NCI-H2171 (cell line): ENCODE results near the gene PTGES.
A peak's percentile ranks its signal among the peaks of the same experiment; 100 is the strongest.
"Not testable (repeated sequence)": the region's sequence is repeated elsewhere in the genome, so short reads cannot be mapped to it uniquely, and the experiment has no call there.

Source experiments
- DNase-seq: peaks from one replicate; lab custom pipeline; 2025; lab: John Stamatoyannopoulos, UW

The PTGES gene, protein sequence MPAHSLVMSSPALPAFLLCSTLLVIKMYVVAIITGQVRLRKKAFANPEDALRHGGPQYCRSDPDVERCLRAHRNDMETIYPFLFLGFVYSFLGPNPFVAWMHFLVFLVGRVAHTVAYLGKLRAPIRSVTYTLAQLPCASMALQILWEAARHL

DNA sequence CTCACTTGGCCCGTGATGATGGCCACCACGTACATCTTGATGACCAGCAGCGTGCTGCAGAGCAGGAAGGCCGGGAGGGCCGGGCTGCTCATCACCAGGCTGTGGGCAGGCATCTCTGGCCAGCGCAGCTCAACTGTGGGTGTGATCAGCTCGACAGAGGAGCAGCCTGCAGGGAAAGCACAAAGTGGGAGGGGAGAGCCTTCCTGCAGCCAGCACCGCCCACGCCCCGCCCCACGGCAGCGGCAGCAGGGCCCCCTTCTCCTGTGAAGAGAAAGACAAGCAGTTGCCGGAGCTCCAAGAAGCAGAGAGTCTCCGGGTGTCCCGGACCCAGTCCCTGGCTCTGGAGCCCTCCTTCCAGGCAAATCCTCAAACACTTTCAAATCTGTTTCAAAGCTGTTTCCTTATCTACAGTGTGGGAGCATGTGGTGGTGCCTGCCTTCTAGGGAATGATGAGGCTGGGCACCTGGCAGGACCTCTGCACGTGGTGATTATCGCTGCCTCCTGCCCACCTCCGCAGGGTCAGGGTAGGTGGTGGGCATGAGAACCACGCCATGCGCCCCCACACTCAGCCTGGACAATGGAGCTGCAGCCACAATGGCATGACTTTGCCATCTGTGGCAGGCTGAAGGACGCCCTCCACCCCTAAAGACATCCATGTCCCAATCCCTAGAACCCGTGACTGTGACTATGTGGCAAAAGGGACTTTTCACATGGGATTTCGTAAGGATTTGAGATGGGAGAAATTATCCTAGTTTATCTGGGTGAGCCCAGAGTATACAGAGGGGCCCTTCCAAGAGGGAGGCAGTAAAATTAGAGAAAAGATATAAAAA is at the start of gene PTGES:
Gene PTGES (minus strand): TSS at position 143 of the 830 bp plus-strand sequence. CDS start 30 bp downstream, at position 113.
- peak; percentile 8 for DNase-seq

DNA sequence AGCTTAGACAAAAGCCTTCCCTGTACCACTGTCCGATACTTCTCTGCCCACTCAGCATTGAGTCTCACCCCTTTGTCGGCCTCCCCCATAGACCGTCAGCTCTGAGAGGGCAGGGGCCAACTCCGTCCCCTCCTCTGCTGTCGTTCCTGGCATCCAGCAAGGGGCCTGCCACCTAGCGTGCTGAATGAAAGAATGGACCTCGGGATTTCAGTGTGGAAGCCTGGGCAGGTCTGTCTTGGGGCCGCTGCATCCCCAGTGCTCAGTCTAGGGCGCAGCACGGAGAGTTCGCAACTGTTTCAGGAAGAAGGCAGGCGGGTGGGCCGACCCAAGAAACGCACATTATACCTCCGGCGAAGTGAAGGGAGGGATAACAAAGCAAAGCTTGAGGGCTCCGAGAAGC is 48.7 kb upstream of the PTGES start:
- no peak for DNase-seq

DNA sequence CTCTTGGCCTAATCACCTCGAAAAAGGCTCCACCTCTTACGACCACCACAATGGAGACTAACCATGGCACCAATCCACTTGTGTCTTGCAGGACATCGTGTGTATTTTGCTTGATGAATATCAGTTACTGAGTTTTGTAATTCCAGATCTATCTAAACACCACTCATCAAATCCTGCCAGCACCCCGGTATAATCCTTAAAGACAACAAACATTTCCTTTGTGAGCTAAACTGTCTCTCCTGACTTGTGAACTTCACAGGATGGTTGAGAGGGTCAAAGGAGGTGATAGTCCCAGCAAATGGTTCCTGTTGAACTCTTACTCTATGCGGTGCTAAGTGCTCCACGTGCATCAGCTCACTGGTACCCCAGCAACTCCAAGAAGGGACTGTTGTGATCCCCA is 46.1 kb upstream of the PTGES start:
- DNase-seq = no peak

DNA sequence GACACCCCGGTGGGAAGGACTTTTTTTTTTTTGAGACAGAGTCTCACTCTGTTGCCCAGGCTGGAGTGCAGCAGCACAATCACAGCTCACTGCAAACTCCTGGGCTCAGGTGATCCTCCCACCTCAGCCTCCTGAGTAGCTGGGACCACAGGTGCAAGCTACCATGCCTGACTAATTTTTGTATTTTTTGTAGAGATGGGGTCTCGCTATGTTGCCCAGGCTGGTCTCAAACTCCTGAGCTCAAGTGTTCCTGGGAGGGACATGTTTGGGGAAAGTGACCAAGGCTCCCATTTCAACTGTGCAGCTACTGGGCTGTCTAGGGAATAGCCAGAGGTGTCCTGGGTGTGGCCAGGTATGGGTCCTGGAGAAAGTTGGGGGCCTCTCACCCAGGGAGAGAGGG is 43.2 kb upstream of the PTGES start:
- not testable (repeated sequence) for DNase-seq

DNA sequence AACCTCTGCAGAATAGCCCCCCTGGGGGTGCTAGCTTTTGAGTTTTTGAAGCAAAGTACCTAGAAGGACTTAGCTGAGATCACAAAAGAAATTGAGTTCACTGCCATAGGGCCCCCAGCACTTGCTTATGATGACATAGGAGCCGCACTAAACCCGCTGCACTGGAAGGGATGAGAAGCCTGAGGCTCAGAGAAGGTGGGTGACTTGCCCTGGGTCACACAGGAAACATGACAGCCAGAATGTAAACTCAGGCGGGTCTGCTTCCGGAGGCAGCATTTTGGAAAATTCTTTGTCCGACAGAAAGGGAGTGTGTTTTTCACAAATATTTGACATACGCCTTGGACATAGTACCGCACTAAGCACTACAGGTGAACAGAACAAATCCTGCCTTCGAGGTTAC is 41.7 kb upstream of the PTGES start:
- DNase-seq = no peak

DNA sequence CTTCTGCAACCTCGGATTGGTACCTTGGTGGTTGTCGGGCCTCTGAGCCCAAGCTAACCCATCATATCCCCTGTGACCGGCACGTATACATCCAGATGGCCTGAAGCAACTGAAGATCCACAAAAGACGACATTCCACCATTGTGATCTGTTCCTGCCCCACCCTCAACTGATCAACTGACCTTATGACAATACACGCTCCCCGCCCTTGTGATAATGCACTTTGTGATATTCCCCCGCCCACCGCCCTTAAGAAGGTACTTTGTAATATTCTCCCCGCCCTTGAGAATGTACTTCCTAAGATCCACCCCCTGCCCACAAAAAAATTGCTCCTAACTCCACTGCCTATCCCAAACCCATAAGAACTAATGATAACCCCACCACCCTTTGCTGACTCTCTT is 33.6 kb upstream of the PTGES start:
- DNase-seq = no peak

DNA sequence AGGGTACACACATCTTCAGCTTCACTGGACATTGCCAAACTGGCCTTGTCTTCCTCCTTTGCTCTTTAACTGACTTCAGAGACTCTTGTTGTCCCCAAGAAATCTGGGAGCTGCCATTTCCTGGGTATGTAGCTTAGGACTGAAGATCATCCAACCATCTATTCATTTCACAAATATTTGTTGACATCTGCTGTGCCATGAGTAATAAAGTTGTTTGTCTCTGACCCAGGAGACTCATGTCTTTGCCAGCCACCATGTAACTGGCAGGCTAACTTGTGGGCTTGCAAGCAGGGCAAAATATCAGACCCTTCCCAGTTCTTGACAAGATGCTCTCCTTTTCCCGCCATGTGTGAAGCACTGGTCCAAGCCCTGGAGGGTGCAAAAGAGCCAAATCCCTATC is 33.0 kb upstream of the PTGES start:
- DNase-seq = no peak

DNA sequence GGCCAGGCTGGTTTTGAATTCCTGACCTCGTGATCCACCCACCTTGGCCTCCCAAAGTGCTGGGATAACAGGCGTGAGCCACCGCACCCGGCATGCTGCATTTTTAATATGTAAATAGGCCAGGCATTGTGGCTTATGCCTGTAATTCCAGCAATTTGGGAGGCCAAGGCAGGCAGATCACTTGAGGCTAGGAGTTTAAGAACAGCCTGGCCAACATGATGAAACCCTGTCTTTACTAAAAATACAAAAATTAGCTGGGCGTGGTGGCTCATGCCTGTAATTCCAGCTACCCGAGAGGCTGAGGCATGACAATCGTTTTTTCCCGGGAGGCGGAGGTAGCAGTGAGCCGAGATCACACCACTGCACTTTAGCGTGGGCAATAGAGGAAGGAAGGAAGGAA is 32.1 kb upstream of the PTGES start:
- DNase-seq = not testable (repeated sequence)

DNA sequence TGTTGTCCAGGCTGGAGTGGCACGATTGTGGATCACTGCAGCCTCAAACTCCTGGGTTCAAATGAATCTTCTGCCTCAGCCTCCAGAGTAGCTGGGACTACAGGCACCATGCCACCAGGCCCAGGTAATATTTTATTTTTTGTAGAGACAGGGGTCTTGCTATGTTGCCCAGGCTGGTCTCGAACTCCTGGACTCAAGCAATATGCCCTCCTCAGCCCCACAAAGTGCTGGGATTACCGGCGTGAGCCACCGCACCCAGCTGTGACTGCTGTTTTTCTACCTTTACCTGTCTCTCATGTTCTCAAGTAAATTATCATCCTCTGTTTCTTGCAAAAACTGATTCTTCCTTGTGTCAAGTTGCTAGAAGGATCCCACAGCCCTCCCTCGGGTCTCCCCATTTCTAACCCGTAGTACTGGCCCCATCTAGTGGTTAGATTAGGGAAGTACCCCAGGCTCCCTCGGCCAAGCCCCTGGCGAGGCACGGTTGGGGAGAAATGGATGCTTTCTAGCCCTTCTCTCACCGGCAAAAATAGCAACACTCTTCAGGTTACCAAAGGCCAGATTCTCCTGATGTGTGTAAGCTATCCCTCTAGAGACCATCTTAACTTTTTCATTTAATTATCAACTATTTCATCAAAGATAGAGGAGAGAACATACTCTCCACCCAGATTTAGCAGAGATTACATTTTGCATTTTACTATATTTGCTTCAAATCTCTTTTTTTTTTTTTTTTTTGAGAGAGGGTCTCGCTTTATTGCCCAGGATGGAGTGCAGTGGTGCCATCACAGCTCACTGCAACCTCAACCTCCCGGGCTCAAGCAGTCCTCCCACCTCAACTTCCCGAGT is 30.9 kb upstream of the PTGES start:
- DNase-seq = peak; percentile 79

DNA sequence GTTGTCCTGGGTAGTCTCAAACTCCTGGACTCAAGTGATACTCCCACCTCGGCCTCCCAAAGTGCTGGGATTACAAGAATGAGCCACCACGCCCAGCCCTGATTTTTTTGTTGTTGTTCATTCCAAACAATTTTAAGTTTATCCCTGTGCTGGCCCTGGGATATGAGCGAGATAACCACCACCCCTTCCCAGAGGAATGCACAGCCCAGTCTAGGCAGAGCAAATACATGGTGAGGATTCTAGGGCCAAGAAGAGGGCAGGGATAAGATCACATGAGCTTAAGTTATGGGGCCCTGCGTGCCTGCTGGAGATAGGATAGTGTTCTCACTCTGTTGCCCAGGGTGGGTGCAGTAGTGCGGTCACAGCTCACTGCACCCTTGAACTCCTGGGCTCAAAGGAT is 29.1 kb upstream of the PTGES start:
- no peak for DNase-seq

DNA sequence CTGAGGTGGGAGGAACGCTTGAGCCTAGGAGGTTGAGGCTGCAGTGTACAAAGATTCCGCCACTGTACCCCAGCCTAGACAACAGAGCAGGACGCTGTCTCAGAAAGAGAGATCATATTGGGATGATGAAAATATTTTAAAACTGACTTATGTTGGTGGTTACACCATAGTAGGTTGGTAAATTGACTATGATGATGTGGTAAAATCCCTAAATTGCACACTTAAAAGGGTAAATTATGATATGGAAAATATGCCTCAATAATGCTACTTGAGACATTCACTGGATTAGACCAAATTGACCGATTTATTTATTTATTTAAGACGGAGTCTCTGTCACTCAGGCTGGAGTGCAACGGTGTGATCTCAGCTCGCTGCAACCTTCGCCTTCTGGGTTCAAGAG is 28.3 kb upstream of the PTGES start:
- DNase-seq = no peak

DNA sequence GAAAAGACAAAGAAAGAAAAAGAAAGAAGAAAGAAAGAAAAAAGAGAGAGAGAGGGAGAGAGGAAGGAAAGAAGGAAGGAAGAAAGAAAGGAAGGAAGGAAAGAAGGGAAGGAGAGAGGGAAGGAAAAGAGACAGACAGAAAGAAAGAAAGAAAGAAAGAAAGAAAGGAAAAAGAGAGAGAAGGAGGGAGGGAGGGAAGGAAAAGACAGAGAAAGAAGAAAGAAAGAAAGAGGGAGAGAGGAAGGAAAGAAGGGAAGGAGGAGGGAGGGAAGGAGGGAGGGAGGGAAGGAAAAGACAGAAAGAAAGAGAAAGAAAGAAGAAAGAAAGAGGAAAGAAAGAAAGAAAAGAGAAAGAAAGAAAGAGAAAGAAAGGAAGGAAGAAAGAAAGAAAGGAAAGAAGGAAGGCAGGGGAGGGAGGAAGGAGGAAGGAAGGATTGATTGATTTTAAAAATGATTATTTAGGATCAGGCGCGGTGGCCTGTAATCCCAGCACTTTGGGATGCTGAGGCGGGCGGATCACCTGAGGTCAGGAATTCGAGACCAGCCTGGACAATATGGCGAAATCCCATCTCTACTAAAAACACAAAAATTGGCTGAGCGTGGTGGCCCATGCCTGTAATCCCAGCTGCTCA is 26.8 kb upstream of the PTGES start:
- DNase-seq = no peak

DNA sequence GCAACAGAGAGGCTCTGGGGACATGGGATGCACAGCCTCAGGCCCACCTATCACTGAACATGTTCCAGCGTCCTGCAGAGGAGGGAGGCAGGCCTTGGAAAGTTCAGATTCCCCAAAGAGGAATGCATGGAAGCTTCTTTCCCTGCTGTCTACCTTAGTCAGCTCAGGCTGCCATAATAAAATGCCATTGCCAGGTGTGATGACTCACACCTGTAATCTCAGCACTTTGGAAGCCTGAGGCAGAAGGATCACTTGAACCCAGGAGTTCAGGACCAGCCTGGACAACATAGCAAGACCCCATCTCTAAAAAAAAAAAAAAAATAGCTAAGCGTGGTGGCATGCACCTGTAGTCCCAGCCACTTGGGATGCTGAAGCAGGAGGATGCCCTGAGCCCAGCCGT is 25.6 kb upstream of the PTGES start:
- no peak for DNase-seq

DNA sequence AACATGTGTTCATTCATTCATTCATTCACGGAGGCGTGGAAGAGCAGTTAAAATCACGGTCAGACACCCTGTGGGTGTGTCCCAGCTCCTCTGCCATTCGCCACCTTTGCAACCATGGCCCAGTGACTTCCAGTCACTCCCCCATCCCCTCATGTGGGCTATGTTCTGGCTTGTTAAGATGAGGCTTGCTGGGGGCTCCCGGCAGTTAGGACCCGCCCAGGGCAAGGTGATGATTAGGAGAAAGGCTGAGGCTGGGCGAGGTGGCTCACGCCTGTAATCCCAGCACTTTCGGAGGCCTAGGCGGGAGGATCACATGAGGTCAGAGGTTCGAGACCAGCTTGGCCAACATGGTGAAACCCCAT is 24.9 kb upstream of the PTGES start:
- no peak for DNase-seq

DNA sequence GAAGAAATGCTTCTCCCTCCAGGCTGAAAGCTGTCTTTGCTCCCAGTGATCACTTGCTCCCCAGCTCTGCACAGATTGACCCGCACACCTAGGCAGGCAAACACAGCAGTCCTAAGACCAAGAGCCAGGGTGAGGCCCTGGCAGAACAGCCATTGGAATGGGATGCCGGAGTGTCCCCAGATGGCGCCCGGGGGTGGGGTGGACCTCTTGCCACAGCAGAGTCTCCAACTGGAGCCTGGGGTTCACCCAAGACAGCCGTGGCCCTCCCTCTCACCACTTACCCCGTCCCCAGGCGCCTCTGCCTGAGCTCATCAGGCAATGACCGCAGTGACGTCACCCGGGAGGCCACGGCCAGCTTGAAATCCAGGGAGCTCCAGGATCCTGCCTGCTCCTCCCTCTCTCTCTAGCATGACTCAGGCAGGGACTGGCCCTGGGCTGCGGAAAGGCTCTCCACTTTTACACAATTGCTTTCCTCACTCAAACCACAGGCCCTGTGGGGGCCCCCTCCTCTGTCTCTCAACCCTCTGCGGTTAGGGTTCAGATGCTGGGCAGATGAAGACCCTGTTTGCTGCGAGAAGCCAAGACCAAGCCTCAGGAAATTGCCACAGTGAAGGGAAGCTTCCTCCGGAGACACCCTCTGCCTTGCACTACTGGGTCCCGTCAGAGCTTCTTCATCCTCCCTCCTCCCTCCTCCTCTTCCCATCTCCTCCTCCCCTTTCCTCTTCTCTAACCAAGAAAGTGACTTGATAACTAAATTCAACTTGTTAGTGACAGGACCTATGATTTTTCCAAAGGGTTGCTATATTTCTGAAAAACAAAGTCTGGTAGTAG is 24.3 kb upstream of the PTGES start:
- DNase-seq = no peak

DNA sequence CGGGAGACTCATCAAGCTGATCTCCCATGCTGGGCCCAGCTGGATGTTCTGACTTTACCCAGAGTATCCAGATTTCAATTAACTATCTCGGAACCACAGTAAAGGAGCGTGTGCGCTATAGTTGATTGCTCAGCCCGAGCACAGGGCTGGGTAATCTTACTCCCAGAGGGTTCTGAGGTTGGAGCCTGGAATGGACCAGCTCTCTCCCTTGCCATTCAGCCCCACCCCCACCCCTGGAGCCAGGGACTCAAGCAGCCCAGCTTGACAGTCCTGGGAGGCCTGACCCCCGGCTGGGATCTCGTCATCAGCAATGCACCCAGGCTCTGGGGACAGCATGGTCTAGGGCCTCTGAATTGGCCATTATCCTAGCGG is 23.7 kb upstream of the PTGES start:
- no peak for DNase-seq

DNA sequence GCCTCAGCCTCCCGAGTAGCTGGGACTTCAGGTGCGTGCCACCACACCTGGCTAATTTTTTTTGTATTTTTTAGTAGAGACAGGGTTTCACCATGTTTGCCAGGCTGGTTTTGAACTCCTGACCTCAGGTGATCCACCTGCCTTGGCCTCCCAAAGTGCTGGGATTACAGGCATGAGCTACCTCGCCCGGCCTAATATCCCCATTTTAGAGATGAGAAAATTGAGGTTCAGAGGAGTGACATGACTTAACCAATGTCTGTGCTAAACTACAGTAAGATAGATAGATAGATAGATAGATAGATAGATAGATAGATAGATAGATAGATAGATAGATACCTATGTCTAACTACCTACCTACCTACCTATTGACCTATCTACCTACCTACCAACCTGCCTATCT is 23.3 kb upstream of the PTGES start:
- not testable (repeated sequence) for DNase-seq

DNA sequence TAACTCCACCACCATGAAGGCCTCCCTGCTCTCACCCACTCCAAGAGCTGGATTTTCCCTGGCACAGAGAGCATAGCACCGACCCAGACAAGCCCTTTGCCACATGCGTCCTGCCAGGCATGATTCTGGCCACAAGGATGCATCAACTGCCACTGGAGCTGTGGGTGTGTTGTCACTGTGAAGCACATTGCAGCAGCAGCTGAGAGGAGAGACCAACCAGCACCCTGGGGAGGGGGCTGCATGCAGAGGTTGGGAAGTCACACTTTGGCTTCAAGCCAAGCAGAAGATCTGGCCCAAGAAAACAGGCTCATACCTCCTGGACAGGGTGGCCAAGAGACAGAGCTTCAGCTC is 22.6 kb upstream of the PTGES start:
- DNase-seq = no peak

DNA sequence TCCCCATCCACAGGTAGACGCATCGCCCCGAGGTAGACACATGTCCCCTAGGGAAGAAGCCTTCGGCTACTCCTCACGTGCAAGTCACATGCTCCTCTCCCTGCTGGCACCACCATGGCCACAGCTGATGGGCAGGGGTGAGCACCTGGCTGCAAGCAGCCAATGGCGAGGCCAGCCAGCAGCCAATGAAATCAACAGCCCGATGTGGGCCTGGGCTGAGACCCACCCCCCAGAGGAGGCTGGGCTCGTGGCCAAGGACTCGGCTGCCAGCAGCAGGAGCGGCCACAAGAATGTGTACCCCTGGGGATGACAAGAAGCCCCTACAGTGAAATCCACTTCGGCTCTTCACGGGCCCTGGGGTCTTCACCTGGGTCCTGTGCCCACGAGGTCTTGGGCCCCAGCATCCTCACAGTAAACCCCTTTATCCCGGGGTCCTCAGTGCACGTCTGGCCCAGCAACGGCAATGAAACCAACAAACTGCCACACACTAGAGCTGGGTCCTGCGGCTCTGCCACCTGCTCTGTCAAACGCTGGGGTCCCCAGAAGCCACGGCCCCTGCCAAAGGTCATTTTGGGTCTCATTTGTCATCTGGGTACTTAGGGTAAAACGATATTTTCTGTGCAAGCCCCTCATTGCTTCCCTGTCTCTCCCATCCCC is 22.1 kb upstream of the PTGES start:
- peak; percentile 23 for DNase-seq

DNA sequence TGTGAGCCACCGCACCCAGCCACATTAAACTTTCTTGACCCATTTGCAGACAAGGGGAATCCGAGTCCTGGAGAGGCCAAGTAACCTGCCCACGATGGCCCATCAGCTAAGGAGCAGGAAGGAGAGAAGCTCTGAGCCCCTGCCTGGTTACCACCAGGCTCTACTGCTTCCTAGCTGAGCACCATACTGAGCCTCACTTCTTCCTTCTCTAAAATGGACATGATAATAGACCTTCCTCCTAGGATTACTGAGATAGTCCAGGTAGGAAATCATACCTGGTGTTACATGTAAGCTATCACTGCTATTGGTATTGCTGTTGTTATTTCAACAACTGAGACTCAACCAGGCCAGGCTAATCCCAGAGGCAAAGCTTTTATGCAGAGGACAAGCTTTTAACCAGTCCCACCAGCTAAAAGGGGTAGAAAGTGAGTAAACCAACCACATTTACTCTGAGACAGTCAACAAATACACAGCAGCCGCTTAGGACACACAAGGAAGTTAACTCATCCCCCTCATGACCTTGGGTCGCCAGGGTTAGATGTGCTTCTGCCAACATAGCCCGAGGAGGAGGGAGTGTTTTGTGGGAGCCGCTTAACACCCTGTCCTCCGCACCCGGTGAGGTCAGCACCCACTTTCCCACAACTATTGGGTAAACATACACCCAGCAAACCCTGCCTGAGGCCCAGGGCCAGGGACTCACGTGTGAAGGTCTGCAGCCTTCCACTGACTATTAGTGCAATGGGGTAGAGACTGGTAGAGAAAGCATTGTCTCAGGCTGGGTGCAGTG is 20.6 kb upstream of the PTGES start:
- DNase-seq = no peak
